Stimulated activated CD4-positive, alpha-beta T cell treated with anti-CD3 and anti-CD28 coated beads, Interleukin-4, amount 100 ng/mL, for 48 hours (primary cell): ENCODE results near the gene ZBTB8B.
"Not testable (repeated sequence)": the region's sequence is repeated elsewhere in the genome, so short reads cannot be mapped to it uniquely, and the experiment has no call there.

Source experiments
- DNase-seq, 2 donors: peaks; one replicate each; pipeline ENCODE4 v3.0.0-alpha.2; 2020; ENCODE audit warnings: low read depth in 2 of 2

ZBTB8B gene

GRCh38 chr1:32464716-32465577 is at the start of gene ZBTB8B:
Gene ZBTB8B, plus strand, starts transcription at chr1:32465072. Its CDS starts 5,553 bp downstream, at chr1:32470625.
- peak; percentile 16 to 28 for DNase-seq

GRCh38 chr1:32421775-32422174 is 43.1 kb upstream of the ZBTB8B start:
- DNase-seq: no peak

- DNase-seq: no peak
These were observed 38.2 kb upstream of the ZBTB8B start for GRCh38 chr1:32426489-32427255.

- no peak for DNase-seq
These were observed 37.5 kb upstream of the ZBTB8B start for GRCh38 chr1:32427264-32427963.

GRCh38 chr1:32431736-32432400 is 33.0 kb upstream of the ZBTB8B start:
- no peak for DNase-seq

- no peak for DNase-seq
These were observed 26.7 kb upstream of the ZBTB8B start for GRCh38 chr1:32438136-32438535.

- not testable (repeated sequence) for DNase-seq
These were observed 26.1 kb upstream of the ZBTB8B start for GRCh38 chr1:32438777-32439176.

DNA sequence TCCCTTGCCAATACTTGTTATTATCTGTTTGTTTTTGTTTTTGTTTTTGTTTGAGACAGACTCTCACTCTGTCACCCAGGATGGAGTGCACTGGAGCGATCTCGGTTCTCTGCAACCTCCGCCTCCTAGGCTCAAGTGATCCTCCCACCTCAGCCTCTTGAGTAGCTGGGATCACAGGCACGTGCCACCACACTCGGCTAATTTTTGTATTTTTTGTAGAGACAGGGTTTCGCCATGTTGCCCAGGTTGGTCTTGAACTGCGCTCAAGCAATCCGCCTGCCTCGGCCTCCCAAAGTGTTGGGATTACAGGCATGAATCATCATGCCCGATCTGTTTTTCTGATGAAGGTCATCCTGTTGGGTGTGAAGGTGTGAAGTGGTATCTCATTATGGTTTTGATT is 23.4 kb upstream of the ZBTB8B start:
- not testable (repeated sequence) for DNase-seq

GRCh38 chr1:32447469-32448185 is 17.2 kb upstream of the ZBTB8B start:
- no peak for DNase-seq

- peak; percentile 18 to 35 for DNase-seq
These were observed 16.6 kb upstream of the ZBTB8B start for GRCh38 chr1:32448186-32448772.

GRCh38 chr1:32448773-32449456 is 16.0 kb upstream of the ZBTB8B start:
- DNase-seq: no peak

- DNase-seq: not testable (repeated sequence)
These were observed 15.4 kb upstream of the ZBTB8B start for GRCh38 chr1:32449457-32449831.

- no peak for DNase-seq
These were observed 10.1 kb upstream of the ZBTB8B start for GRCh38 chr1:32454726-32455125.

DNA sequence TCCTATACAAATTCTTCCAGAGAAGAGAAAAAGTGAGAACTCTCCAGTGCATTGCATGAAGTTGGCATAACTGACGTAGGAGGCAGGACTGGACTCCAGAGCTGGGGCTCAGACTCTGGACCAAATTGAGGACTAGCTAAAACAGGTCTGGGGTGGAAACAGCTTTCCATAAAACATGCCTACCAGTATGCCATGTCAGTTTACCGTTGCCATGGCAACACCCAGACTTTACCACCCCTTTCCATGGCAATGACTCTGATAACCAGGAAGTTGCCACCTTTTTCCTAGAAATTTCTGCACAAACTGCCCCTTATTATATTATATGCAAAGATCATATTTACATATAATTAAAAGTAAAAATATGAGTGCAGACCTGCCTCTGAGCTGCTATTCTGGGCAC is 8.9 kb upstream of the ZBTB8B start:
- no peak for DNase-seq

DNA sequence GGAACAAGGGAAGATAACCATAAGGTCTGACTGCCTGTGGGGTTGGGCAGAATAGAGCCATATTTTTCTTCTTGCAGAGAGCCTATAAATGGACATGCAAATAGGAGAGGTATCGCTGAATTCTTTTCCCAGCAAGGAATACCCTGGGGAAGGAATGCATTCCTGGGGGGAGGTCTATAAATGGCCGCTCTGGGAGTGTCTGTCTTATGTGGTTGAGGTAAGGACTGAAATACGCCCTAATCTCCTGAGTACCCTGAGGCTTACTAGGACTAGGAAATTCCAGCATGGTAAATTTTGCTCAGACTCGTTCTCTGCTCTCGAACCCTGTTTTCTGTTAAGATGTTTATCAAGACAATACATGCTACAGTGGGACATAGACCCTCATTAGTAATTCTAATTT is 6.1 kb upstream of the ZBTB8B start:
- DNase-seq: not testable (repeated sequence)

GRCh38 chr1:32462977-32463376 is 1.9 kb upstream of the ZBTB8B start:
- DNase-seq: not testable (repeated sequence)

GRCh38 chr1:32464191-32464715 is 619 bp upstream of the ZBTB8B start:
- DNase-seq: no peak

- DNase-seq: no peak
These were observed 684 bp downstream of the ZBTB8B start for GRCh38 chr1:32465578-32465933.

DNA sequence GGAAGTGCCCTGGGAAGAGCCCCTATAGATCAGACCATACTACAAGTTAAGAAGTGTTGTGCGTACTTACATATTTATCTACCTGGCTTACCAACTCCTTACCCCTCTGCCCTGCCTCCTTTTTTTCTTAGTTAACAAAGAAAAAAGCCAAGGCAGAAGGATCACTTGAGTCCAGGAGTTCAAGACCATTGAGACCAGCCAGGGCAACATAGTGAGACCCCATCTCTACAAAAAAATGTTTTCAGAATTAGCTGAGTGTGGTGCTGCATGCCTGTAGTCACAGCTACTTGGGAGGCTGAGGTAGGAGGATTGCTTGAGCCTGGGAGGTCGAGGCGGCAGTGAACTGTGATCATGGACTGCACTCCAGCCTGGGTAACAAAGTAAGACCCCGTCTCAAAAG is 1.9 kb downstream of the ZBTB8B start:
- no peak for DNase-seq

DNA sequence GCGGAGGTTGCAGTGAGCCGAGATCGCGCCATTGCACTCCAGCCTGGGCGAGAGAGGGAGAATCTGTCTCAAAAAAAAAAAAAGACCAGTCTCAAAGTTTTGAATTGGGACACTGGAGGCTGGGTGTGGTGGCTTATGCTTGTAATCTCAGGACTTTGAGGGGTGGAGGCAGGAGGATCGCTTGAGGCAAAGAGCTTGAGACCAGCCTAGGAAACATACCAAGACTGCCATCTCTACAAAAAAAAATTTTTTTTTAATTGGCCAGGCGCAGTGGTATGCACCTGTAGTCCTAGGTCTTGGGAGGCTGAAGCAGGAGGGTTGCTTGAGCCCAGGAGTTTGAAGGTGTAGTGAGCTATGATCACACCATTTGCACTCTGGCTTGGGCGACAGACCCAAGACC is 3.9 kb downstream of the ZBTB8B start:
- no peak for DNase-seq
